Stomach (tissue), 9 donors: ENCODE measurements around the gene CUX1. TPM values are rescaled to one million over a fixed set of nuclear protein-coding genes. Genes with fewer than 3 reads are reported as not detected.

ENCODE experiments used
- DNase-seq, 2 donors: peaks; one replicate each; pipeline versions ENCODE4 v3.0.0 to v3.0.0-alpha.2; 2013 to 2019
- H3K27ac ChIP-seq, 5 donors: fragments of 200-600 bp in 4 of 5; sonication (generic) in 4 of 5; one replicate each; pipeline ENCODE4 v1.5.1; 2013 to 2019; ENCODE audit warnings: mild to moderate bottlenecking in 1 of 5, moderate library complexity in 1 of 5
- H3K27me3 ChIP-seq, 3 donors: fragments of 200-600 bp; sonication (generic); one replicate each; pipeline ENCODE4 v1.5.1; 2017 to 2019; ENCODE audit warnings: mixed run types in 1 of 3
- H3K36me3 ChIP-seq, 4 donors: fragments of 200-600 bp; sonication (generic); 1 replicate in 3 of 4; 2 replicates in 1 of 4; pipeline ENCODE4 v1.5.1; 2016 to 2019
- H3K4me1 ChIP-seq, 4 donors: fragments of 200-600 bp; sonication (generic); one replicate each; pipeline ENCODE4 v1.5.1; 2016 to 2019
- H3K4me3 ChIP-seq, 4 donors: fragments of 200-600 bp; sonication (generic) in 3 of 4; one replicate each; pipeline ENCODE4 v1.5.1; 2016 to 2019; ENCODE audit warnings: mild to moderate bottlenecking in 1 of 4
- H3K9me3 ChIP-seq, 4 donors: fragments of 200-600 bp; sonication (generic); one replicate each; pipeline ENCODE4 v1.5.1; 2016 to 2019
- EP300 ChIP-seq: sonication (generic); formaldehyde crosslinking; IDR thresholded peaks from one replicate; pipeline ENCODE4 v1.6.1; 2017; ENCODE audit warnings: antibody characterized with exemption
- POLR2A ChIP-seq, 4 donors: fragments of 450-650 bp; IDR thresholded peaks; one replicate each; pipeline ENCODE4 v1.6.1; 2016; ENCODE audit warnings: antibody characterized with exemption in 4 of 4, control low read depth in 2 of 4, mild to moderate bottlenecking in 1 of 4, moderate library complexity in 1 of 4
- POLR2AphosphoS5 ChIP-seq, 3 donors: sonication (generic); formaldehyde crosslinking; IDR thresholded peaks; one replicate each; pipeline ENCODE4 v1.6.1; 2016; ENCODE audit warnings: antibody characterized with exemption in 3 of 3
- WGBS, 5 donors: extraction: QIAGEN DNeasy Blood & Tissue Kit in 3 of 5; methylation state at CpG; one replicate each; pipeline versions ENCODE4 v1.1.5 to v1.1.7; 2013 to 2018; 5-methylcytosine and 5-hydroxymethylcytosine counted together
- intact Hi-C: fragments of 100-400 bp; cut with DNase I; formaldehyde crosslinking; loops from one replicate; pipeline ENCODE4 v1.15.1; 2023; ENCODE audit warnings: low total_unique reads
- polyA plus RNA-seq, 3 donors: library from polyadenylated mRNA; stranded (reverse); fragments of 200-250 nt; gene quantifications; one replicate each; pipeline ENCODE4 v1.2.3, GENCODE V29; 2013
- total RNA-seq, 5 donors: library from RNA; depleted of rRNA; stranded (reverse); fragments of >200 nt; gene quantifications; one replicate each; pipeline versions ENCODE4 v1.1.0 to v1.2.3, GENCODE V29; 2014 to 2016
- TF ChIP-seq, protein P1 (sequence below), 7 experiments: fragments of 450-650 bp in 4 of 7; fragments of 200-600 bp in 3 of 7; sonication (generic) in 3 of 7; IDR thresholded peaks; one replicate each; pipeline ENCODE4 v1.5.1; 2016 to 2019; ENCODE audit warnings: antibody characterized with exemption in 7 of 7, control low read depth in 2 of 7, mild to moderate bottlenecking in 1 of 7
- donor health status: healthy with polysubstance abuse.
- donor health status: Bipolar disorder and iron deficiency.
- donor health status: healthy.

CUX1 gene
- total and polyA plus RNA-seq, 8 donors: 24.7 to 201 (median 54.7) TPM

GRCh38 chr7:101933028-101933427 is 115.6 kb downstream of the CUX1 start:
- intact Hi-C loops: loop anchor here (10.0 kb wide), 1 partner anchor 48 kb away; no protein-coding TSS in a partner anchor
- DNase-seq: no peak
- Histone ChIP-seq H3K9me3 (no peaks in the 10 kb centered on the region), H3K4me3 (no peak overlapping the region), H3K27me3 (no peaks in the 10 kb centered on the region), H3K27ac (peak overlapping the region in 1 of 5 donors; percentile 84), H3K36me3 (no peaks in the 10 kb centered on the region), H3K4me1 (peaks cover 28 to 56% (median 39%) of the 10 kb centered on the region in 4 donors)
- TF ChIP-seq, protein P1, sequence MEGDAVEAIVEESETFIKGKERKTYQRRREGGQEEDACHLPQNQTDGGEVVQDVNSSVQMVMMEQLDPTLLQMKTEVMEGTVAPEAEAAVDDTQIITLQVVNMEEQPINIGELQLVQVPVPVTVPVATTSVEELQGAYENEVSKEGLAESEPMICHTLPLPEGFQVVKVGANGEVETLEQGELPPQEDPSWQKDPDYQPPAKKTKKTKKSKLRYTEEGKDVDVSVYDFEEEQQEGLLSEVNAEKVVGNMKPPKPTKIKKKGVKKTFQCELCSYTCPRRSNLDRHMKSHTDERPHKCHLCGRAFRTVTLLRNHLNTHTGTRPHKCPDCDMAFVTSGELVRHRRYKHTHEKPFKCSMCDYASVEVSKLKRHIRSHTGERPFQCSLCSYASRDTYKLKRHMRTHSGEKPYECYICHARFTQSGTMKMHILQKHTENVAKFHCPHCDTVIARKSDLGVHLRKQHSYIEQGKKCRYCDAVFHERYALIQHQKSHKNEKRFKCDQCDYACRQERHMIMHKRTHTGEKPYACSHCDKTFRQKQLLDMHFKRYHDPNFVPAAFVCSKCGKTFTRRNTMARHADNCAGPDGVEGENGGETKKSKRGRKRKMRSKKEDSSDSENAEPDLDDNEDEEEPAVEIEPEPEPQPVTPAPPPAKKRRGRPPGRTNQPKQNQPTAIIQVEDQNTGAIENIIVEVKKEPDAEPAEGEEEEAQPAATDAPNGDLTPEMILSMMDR (IDR thresholded peaks at IDR 0.05): no peak
- no peak for TF ChIP-seq EP300
- peak in 1 of 3 donors; percentile 20 for TF ChIP-seq POLR2AphosphoS5 (IDR thresholded peaks at IDR 0.05)
- TF ChIP-seq POLR2A (IDR thresholded peaks at IDR 0.05): no peak
- WGBS, 5 donors: 77 to 89% (median 86%) methylated on average over 4 of the region's 4 CpGs

- Histone ChIP-seq H3K4me3 (no peak overlapping the region), H3K27ac (peak overlapping the region in 2 of 5 donors; percentile 81 to 84)
These were observed 116.3 kb downstream of the CUX1 start for GRCh38 chr7:101933688-101934121.

DNA sequence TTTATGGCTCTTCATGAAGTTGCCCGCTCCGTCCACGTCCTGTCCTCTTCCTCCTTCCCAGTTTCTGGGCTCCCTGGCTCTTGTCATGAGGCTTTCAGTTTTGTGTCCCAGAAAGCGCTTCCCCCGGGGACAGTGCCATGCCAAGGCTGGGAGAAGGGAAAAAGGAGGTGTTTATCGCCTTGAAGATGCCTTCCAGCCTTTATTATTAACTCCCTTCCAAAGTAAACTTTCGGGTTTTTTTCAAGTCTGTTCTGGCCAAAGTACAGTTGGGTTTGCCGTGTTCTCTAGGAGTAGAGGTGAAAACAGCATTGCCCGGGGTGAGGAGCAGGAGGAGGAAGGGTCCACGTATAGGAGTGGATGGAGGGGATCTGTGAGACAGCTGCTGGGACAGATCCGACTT is 117.2 kb downstream of the CUX1 start:
- Histone ChIP-seq H3K9me3 (no peaks in the 10 kb centered on the region), H3K4me1 (peaks cover 28 to 55% (median 39%) of the 10 kb centered on the region in 4 donors), H3K36me3 (no peaks in the 10 kb centered on the region), H3K27me3 (no peaks in the 10 kb centered on the region), H3K4me3 (peak overlapping the region in 2 of 4 donors; percentile 11 to 14), H3K27ac (peak overlapping the region; percentile 37 to 84 (median 78))
- intact Hi-C loops: loop anchor here (10.0 kb wide), 1 partner anchor 50 kb away; no protein-coding TSS in a partner anchor
- DNase-seq: no peak
- TF ChIP-seq EP300 (no peak), POLR2A (IDR thresholded peaks at IDR 0.05) (no peak), POLR2AphosphoS5 (IDR thresholded peaks at IDR 0.05) (no peak)
- TF ChIP-seq, protein P1 (IDR thresholded peaks at IDR 0.05): no peak
- 23 to 36% (median 27%) methylated on average over 11 of the region's 11 CpGs for WGBS, 5 donors

More at GRCh38 chr7:101933688-101934121, 116.3 kb downstream of the CUX1 start:
- Histone ChIP-seq H3K4me1 (peaks cover 28 to 55% (median 39%) of the 10 kb centered on the region in 4 donors), H3K9me3 (no peaks in the 10 kb centered on the region), H3K36me3 (no peaks in the 10 kb centered on the region), H3K27me3 (no peaks in the 10 kb centered on the region)
- TF ChIP-seq, protein P1 (IDR thresholded peaks at IDR 0.05): no peak
- no peak for TF ChIP-seq POLR2AphosphoS5 (IDR thresholded peaks at IDR 0.05)
- no peak for TF ChIP-seq EP300
- no peak for TF ChIP-seq POLR2A (IDR thresholded peaks at IDR 0.05)
- no peak for DNase-seq
- intact Hi-C loops: loop anchor here (10.0 kb wide), 1 partner anchor 49 kb away; no protein-coding TSS in a partner anchor
- WGBS, 5 donors: 76 to 91% (median 79%) methylated on average over 5 of the region's 5 CpGs

DNA sequence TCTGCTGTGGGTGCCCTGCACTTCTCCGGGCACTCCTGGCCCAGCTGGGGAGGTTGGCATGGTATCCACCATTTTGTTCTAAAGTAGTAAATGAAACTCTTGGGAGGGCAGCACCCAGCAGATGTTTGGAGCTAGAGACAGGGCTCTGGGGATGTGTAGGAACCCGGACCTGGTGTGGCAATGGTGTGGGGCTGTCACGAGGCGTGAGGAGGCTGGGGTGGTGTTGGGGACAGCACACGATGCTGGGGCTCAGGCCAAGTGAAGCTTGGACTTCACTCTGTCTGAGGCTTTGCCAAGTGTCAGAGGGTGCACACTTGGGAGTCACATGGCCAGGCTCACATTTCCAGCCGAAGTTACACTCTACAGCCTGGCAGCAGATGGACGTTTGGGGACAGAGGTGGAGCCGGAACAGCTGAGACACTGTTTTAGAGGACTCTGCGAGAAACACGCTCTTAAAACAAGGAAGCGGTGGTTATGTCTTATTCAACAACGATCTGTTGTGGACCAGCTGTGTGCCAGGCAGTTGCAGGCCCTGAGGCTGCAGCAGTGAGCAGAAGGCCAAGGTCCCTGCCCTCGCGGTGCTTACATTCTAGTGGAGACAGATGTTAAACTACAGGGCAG is 118.2 kb downstream of the CUX1 start:
- Histone ChIP-seq H3K27ac (peak overlapping the region; percentile 10 to 84 (median 78)), H3K36me3 (no peaks in the 10 kb centered on the region), H3K4me1 (peaks cover 34 to 61% (median 44%) of the 10 kb centered on the region in 4 donors), H3K4me3 (peak overlapping the region in 1 of 4 donors; percentile 34), H3K9me3 (no peaks in the 10 kb centered on the region), H3K27me3 (no peaks in the 10 kb centered on the region)
- WGBS, 5 donors: 44 to 56% (median 55%) methylated on average over 10 to 14 of the region's 14 CpGs
- intact Hi-C loops: loop anchor here (10.0 kb wide), 1 partner anchor 51 kb away; no protein-coding TSS in a partner anchor
- TF ChIP-seq POLR2AphosphoS5 (IDR thresholded peaks at IDR 0.05): no peak
- TF ChIP-seq EP300: no peak
- no peak for TF ChIP-seq POLR2A (IDR thresholded peaks at IDR 0.05)
- TF ChIP-seq, protein P1 (IDR thresholded peaks at IDR 0.05): no peak
- DNase-seq: peak in 1 of 2 donors; percentile 72
